Raji (cell line): Measurements from ENCODE around the gene TSACC.

Experiments used
- POLR2A ChIP-seq: IDR thresholded peaks from 2 replicates; pipeline ENCODE4 v1.6.1; 2011; ENCODE audit warnings: low read depth, low read length, control low read depth; ENCODE audit not compliant: insufficient read depth

TSACC gene

DNA sequence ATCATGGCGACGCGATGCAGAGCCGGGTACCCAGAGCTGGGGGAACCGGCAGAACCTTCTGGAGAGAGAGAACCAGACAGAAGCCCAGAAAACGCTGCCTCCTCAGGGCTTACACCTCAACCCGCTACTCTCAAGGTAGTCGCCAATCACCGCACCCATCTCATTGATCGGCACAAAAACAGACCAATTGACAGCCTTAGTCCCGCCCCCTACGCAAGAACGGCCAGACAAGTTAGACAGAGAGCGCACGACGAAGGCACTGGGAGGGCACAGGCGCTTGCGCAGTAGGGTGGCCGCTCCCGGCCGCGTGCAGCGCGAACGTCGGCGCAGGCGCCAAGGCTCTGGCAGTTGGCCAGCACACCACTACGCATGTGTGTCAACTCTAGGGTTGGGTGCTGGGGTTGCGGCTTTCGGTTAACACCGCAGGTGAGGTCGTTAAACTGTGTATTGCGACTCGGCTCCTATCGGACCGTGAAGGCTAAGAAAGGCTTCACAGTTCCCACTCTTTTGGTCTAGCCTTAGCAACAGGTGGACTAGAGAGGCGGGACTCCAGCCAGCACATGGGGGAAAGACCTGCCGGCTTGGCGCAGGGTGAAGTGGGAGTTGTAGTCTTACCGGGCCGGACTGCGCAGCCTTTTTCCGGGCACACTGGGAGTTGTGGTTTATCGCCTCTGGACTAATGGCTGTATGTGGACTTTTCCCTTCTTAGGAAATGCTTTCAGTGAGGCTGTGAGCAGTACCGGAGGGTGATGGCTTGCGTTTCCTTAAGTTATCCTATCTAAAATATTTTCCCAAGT lies at the start of gene TSACC, which contains the start of gene CCT3:
Gene TSACC, plus strand, starts transcription at position 347 of the 797 bp plus-strand sequence. CDS start 1,232 bp downstream, outside the sequence.
Gene CCT3, minus strand, starts transcription at position 113 of the 797 bp plus-strand sequence. Its CDS starts 108 bp downstream, at position 5.
- peak; percentile 93 for TF ChIP-seq POLR2A

DNA sequence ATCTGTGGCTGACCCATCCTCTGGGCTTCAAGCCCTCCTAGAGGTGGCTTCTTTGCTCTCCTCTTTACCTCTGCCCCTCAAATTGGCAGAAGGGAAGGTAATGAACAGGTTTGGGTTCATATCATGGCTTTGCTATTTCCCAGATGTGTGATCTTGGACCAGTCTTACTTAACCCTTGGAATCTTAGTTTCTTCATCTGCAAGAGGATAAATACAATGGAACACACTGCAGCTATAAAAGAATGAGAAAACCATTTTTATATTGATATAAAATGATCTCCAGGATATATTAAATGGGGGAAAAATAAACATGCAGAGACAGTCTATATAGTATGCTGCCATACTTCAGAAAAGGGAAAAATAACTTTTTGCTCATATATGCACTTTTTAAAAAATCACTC lies 48.5 kb upstream of the TSACC start:
- TF ChIP-seq POLR2A = no peak

DNA sequence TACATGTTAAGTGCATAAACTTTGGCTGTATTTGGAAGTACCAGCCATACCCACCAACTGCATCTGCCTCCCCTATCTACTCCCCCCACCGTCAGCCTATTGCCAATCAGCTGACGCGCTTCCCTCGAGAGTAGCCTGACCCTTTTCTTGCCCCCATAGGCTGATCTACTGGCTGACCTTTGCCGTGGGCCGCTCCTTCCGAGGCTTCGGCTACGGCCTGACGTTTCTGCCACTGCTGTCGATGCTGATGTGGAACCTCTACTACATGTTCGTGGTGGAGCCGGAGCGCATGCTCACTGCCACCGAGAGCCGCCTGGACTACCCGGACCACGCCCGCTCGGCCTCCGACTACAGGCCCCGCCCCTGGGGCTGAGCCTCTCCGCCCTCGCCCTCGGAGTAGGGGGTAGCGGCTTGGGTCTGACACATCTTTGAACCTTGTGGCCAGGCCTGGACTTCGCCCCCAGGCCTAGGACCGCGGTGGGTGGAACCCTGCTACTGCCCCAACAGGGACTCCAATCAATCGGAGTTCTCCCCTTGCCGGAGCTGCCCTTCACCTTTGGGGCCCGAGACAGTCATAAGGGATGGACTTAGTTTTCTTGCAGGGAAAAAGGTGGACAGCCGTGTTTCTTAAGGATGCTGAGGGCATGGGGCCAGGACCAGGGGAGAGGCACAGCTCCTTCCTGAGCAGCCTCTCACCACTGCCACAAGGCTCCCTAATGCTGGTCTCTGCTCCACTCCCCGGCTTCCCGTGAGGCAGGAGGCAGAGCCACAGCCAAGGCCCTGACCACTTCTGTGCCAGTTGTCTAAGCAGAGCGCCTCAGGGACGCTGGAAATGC lies 46.9 kb upstream of the TSACC start:
- TF ChIP-seq POLR2A = no peak

DNA sequence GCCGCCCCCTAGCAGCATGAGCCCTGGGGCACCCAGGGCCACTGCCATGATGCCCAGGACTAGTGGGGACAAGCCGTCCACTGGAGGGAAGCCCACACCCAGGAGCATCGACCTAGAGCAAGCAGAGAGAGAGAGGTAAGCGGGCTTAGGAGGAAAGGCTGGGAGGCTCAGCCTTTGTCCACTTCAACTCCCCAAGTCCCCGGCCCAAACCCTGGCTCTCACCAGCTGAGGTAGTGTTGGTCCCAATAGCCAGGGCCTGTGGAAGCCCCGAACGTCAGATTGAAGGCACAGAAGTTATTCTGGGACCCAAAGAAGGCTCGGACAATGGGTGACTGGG lies 45.3 kb upstream of the TSACC start:
- TF ChIP-seq POLR2A = no peak

DNA sequence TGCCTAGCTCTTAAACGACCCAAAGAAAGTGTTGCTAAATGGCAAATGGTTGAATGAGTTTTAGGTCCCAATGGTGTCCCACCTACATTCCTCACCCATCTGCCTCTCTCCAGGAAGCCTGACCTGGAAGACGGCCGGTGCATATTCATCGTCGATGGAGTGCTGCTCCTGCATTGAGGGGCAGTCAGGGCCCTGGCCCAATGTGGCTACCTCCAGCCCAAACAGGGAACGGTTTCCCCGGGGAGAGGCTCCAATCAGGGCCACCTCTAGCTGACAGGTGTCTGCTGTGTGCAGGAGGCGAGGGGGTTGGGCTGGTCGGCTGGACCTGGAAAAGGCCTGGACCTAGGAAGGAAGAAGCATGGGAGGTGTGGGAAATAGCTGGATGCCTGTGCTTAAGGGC lies 44.4 kb upstream of the TSACC start:
- no peak for TF ChIP-seq POLR2A

DNA sequence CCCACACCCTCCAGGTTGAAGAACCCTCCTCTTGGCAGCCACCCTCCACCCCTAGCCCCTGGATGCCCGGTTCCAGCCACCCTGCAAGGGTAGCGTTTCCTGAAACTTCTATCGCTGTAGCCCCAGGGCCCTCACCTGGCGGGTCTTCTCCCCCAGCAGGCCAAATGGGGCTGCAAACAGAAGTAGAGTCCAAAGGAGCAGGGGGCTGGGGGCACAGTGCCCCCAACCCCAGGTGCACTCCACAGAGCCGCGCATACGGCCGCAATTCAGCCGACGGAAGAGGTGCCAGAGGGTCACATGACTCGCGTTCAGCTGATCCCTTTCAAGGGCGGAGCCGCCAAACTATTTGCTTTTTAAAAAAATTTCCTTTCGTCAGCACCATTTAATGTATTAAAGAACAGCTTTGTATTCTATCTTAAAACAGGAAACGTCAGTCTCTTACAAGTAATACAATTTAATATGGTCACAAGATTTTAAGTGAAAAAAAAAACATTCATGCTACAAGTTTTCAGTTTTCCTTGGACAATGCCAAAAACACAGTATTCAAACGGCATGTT lies 42.9 kb upstream of the TSACC start, which contains the start of gene GLMP:
Gene GLMP, minus strand, starts transcription at position 289 of the 557 bp plus-strand sequence. Its CDS starts 34 bp downstream, at position 255.
- TF ChIP-seq POLR2A = peak; percentile 35; the same call in 1 of the 2 replicates

DNA sequence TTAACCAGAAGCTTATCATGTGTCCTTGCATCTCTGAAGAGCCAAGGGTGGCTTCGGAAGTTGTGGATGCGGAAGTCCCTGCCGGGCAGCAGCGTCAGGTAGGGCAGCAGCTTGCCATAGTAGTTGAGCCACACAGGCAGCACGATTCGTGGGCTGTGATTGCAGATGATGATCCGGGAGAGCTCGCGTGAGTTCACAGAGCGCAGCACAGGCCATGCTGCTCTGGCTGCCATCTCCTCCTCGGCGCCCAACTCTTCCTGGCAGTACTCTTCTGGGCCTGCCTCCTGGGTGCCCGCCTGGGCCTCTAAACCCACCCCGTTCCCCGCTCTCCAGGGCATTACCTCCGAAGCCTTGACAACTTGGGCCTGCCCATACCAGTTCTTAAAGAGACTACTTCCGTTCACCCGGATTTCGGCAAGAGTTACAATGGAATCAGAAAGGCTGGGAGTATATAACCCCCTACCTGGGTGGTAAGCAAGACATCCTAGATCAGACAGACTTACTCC lies 39.4 kb upstream of the TSACC start, which contains the start of gene VHLL:
Gene VHLL, minus strand, starts transcription at position 456 of the 506 bp plus-strand sequence. Its CDS starts 118 bp downstream, at position 338.
- TF ChIP-seq POLR2A = no peak

DNA sequence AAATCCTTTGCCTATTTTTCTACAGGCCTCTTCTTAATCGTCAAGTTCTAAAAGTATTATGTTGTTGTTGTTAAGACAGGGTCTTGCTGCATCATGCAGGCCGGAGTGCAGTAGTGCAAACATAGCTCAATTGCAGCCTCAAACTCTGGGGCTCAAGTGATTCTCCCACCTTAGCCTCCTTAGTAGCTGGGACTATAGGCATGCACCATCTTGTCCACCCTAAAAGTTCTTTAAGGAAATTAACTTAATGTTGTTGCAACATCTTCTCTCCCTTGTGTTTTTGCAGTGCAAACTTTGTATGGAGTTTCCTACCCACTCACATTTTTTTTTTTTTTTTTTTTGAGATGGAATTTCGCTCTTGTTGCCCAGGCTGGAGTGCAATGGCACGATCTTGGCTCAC lies 35.1 kb upstream of the TSACC start:
- TF ChIP-seq POLR2A = no peak

DNA sequence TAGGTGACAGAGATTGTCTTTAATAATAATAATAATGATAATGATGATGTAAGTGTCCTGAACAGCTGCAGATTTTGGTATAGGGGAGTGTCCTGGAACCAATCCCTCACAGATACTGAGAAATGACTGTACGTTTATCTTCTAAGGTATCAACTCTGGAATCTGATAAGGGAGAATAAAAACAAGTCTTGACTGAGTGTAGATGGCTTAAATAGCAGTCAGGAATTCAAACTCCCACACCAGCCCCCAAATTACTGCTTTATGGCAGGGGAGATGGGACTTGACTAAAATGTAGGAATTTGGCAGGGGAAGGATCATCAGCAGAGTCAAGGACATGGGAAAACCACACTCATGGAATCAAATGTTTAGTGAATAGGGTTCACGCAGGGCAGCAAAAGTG lies 33.1 kb upstream of the TSACC start:
- TF ChIP-seq POLR2A = no peak

DNA sequence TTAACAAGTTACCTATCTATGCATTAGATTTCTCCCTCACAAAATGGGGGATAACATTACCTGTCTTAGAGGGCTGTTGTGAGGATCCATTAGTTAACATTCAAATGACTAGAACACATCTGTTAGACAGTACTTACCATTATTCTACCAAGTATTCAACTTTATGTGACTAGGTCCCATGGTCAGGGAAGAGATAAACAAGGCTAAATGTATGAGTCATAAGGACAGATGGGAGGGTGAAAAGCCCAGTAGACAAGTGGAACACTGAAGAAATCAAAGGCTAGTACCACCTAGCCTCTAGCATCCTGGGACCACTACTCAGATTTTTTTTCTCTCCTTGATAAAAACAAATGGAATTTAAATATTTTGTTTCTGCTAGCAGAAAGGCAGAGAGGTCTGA lies 30.2 kb upstream of the TSACC start:
- no peak for TF ChIP-seq POLR2A

DNA sequence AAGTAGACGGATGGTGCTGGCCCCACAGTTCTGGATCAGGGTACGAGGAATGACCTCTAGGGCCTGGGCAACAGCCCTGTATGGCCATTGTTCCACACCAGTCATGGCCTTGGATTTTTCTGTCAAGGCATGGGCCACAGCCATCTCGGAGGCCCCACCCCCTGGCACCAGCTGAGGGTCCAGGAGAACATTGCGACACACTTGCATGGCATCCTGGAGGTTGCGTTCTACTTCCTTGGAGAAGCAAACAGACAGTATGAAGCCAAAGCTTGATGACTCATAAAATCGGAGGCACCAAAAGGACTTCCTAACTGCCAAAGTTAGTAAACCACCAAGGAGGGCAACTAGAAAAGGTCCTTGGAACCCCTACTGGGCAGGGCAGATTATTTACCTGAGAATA lies 27.4 kb upstream of the TSACC start:
- no peak for TF ChIP-seq POLR2A

DNA sequence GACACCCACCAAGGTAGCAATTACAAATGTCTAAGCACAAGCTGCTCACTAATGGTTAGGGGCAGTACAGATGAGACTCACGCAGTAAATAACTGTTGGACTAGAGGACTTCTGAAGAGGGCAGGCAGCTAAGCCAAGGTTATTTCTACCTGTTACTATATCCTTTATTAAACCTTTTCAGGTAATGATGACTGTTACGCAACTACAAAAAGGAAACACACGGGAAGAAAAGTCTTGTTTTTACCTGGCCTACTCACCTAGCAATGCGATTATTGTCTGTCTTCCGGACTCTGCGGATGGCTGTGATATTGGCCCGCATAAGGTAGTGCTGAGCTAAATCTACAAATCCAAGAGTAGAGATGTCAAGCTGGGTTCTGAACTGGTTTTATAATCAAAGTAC lies 21.4 kb upstream of the TSACC start:
- TF ChIP-seq POLR2A = no peak

DNA sequence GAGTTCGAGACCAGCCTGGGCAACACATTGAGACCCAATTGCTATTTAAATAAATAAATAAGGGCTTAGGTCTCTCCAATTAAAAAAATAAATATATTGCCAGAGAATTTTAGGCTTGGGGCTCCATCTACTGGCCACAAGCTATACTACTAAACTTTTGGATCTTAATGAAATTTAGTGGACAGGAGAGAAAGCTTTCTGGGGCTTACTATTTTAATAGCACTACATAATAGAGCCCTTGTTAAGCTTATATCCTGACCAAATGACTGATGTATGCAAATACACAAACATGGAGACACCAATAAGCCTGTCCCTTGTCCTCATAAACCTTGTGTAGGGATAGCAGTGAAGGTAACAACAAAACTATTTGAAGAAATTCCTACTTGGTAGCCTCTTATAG lies 18.7 kb upstream of the TSACC start:
- no peak for TF ChIP-seq POLR2A

DNA sequence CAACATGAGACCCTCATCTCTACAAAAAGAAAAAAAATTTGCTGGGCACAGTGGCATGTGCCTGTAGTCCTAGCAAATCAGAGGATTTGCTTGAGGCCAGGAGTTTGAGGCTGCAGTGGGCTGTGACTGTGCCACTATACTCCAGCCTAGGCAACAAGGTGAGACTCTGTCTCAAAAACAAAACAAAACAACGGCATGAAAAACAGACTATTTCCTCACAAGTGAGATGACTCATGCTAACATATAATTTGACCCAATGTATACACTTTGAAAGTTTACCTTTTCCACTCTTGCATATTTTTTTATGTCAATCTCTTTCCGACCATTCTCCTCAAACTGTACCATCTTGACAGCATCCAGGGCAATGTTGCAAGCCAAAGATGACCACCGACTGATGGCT lies 17.8 kb upstream of the TSACC start:
- no peak for TF ChIP-seq POLR2A

DNA sequence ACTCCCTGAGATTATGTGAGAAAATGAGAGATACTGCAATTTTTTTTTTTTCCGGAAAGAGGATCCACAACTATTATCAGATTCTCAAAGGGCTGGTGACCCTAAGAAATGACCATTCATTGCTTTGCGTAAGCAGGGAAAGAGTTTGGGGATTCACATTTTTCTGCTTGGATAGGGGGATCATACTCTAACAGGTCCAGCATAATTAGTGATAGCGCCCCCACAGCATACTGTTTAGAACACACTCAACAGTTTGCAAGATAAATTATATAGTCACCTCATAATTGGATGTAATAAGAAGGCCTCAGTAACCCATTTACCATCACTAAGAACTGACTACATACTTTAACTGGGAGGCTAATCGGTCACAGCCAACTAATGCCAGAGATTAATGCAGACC lies 2.1 kb upstream of the TSACC start:
- TF ChIP-seq POLR2A = no peak
